GM10266 (cell line): ENCODE results near the gene PODXL2.

Source experiments
- DNase-seq: peaks from one replicate; pipeline ENCODE4 v3.0.0; 2012; ENCODE audit errors: extremely low spot score
- CTCF ChIP-seq: IDR thresholded peaks from 2 replicates; pipeline ENCODE4 v1.5.1; 2012; ENCODE audit warnings: mild to moderate bottlenecking, low read depth; ENCODE audit not compliant: control insufficient read depth, insufficient read depth; ENCODE audit errors: missing control alignments

PODXL2 gene

DNA sequence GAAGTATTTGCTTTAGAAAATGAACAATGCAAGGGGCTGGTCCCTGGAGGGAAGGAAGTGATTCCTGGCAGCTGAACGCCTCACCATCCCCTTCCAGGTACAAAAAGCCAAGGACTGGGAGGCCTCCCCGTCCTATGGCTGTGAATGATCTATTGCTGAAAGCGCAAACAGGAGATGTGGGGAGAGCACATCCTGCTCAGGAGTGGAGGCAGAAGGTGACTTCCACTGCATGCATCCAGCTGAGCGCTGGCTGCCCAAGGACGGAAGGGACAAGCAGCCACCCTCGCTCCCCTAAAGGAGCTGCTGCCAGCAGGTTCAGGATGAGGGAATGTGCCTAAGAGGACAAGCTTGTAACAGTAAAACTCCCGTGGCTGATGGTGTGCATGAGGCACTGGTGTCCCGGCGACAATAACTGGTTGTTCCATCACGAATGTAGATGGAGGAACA, 85.2 kb downstream of the PODXL2 start:
- DNase-seq: no peak
- TF ChIP-seq CTCF: no peak

- DNase-seq: no peak
- no peak for TF ChIP-seq CTCF
These were observed 85.9 kb downstream of the PODXL2 start for GRCh38 chr3:127714866-127715265.

- DNase-seq: no peak
- no peak for TF ChIP-seq CTCF
These were observed 86.5 kb downstream of the PODXL2 start for GRCh38 chr3:127715532-127715931.

GRCh38 chr3:127716384-127716783, 87.4 kb downstream of the PODXL2 start:
- no peak for DNase-seq
- no peak for TF ChIP-seq CTCF

DNA sequence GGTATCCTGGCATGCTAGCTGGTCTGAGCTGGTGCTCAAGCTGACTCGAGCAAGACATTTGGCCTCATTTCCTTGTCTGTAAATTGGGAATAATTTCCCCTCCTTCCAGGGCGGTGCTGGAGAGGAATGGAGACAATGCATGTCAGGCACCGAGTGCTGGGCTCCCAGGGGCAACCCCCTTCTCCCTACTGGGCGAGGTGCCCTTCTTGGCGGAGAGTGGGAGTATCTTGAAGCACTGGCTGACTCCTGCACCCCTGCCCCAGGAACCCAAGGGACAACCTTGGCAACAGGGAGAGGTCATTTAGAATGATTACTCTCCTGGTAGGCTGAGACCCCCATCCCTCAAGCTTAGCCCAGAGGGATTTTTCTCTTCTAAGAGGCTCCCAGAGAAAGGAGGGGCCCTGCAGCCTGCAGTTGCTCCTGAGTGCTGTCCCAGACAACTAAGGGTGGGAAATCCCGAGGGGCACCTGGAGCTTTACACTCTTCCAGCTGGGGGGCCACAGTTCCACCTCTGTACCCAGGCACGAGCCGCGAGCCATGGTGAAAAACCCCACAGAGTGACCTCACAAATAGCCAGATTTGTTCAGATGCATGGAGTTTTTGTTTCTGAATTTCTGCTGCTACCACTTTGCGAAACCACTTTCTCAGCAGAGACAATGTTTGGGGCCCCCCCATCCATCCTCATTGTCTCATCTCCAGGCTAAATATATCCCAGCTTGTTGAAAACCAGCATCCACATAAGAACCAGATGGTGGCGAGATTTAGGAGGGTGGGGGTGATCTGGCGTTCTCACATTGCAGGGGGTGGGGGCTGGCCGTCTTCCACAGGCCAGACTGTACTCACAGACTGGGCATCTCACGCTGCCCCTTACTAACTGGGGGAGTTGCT, 88.6 kb downstream of the PODXL2 start:
- no peak for TF ChIP-seq CTCF
- DNase-seq: no peak

- no peak for DNase-seq
- TF ChIP-seq CTCF: no peak
These were observed 89.4 kb downstream of the PODXL2 start for GRCh38 chr3:127718245-127718915.

GRCh38 chr3:127718916-127719290, 89.9 kb downstream of the PODXL2 start:
- DNase-seq: no peak
- TF ChIP-seq CTCF: no peak
